ENCODE results near the gene FCAMR.

GRCh38 chr1:206922524-206922923 lies 47.7 kb downstream of the FCAMR start:
- TF ChIP-seq CTCF (IDR thresholded peaks at IDR 0.05 in 4 of 5, conservative IDR thresholded peaks at IDR 0.05 in 1 of 5): no peak
- no peak for TF ChIP-seq POLR2A (IDR thresholded peaks at IDR 0.05)

All from gastrocnemius medialis (tissue), 4 donors.